NCI-H460 (cell line): ENCODE results near the gene YBX1. TPM values are rescaled to one million over a fixed set of nuclear protein-coding genes. Genes with fewer than 3 reads are reported as not detected.
A peak's percentile ranks its signal among the peaks of the same experiment; 100 is the strongest.
"Not testable (repeated sequence)": the region's sequence is repeated elsewhere in the genome, so short reads cannot be mapped to it uniquely, and the experiment has no call there.

Experiments
- DNase-seq: peaks from one replicate; pipeline ENCODE4 v3.0.0-alpha.2; 2016; ENCODE audit warnings: low read depth; ENCODE audit errors: extremely low read depth
- total RNA-seq: library from RNA; depleted of rRNA; stranded (reverse); fragments of >200 nt; shearing (Covaris generic); gene quantifications from 2 replicates; pipeline ENCODE4 v1.2.3, GENCODE V29; 2014

Gene YBX1
- total RNA-seq, 1 experiment from 2014 or later, result 1,027 TPM

GRCh38 chr1:42686418-42686817 lies 4.2 kb downstream of the YBX1 start:
- DNase-seq, result no peak

GRCh38 chr1:42689912-42690311 lies 7.7 kb downstream of the YBX1 start:
- DNase-seq, result no peak

- no peak for DNase-seq
These were observed 8.4 kb downstream of the YBX1 start for GRCh38 chr1:42690477-42691156.

DNA sequence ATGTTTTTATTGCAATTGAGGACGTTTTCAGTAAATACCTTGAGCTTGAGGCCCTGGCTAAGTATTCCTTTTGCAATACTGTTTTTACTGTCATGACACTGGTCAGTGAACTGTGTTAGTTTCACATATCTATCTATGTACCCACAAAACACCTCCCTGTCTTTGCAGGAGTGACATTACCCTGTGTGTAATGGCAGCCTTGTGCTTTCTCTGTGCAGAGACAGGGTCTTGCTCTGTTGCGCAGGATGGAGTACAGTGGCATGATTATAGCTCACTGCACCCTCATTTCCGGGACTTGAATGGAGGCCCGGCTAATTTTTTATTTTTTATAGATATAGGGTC lies 8.9 kb downstream of the YBX1 start:
- no peak for DNase-seq

DNA sequence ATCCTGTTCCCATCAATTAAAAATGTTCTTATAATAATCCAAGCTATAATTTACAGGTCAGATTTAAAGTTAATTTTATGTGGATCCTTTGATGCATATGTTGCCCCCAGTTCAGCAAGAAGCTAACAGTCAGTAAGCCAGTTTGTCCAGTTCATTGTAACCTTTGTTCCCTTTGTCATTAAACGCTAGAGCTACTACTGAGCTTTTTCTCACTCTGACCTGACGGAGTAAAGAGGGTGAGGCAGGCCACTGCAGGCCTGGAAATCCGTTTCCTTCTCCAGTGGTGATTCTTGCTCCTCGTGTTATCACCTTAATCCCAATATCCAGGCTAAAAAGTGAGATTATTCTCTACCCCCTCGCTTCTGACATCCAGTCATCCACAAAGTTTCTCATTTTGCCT lies 10.2 kb downstream of the YBX1 start:
- DNase-seq, result no peak

GRCh38 chr1:42692911-42693310 lies 10.7 kb downstream of the YBX1 start:
- DNase-seq, result no peak

DNA sequence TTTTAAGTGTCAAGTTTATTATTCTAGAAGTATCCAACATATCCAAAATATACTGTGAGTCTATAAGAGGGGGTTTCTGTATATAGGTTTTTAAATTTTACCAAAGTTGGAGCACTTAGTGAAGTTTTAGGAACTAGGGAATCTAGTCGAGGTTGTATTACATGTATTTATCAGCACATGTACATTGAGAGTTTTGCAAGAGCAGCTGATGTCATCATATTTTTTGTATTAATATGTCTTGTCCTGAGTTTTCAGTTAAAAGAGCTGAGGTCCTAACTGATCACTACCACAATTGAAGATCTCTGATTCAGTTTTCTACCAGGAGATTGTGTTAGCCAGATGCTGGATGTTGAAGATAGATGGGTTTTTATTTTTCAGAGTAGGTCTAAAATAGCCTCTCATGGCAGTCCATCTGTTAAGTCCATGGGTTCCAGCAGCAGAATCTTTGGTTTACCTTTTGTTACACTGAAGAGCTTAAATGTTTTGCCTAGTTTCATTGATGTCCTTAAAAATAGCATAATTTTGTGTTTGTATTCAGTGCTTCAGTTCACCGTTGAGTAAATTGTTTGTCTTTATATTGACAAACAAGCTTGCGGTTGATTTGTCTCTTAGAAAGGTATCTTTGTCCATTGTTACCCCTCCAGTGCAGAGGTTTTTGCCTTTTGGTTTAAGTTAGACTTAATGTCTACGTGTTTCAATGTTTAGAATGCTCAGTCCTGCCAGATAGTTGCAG lies 16.0 kb downstream of the YBX1 start:
- no peak for DNase-seq

DNA sequence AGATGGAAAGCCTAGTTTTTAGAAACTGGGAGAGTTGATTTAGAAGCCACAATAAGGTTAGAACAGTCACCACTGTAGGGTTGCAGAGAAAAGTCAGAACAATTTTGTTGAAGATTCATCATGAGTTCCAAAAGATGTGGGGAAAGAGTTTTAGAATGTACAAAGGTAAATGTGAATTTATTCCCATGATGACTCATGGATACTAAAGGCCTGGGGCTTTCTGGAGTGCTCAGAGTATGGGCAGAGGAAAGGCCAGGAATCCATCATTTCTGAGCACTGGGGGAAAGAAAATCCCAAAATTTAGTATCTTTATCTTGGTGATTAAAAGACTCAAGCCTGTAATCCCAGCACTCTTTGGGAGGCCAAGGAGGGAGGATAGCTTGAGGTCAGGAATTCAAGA lies 17.8 kb downstream of the YBX1 start:
- DNase-seq, result no peak

GRCh38 chr1:42703888-42704464 lies 21.8 kb downstream of the YBX1 start:
- no peak for DNase-seq

DNA sequence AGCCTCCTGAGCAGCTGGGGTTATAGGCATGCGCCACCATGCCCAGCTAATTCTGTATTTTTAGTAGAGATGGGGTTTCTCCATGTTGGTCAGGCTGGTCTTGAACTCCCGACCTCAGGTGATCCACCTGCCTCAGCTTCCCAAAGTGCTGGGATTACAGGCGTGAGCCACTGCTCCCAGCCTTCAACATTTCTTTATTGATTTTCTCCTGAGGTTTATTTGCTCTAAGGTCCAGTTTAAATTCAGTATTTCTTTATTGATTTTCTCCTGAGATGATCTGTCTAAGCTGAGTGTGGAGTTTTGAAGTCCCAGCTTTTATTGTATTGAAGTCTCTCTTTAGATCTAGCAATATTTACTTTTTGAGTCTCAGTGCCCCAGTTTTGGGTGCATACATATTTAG lies 30.6 kb downstream of the YBX1 start:
- not testable (repeated sequence) for DNase-seq

DNA sequence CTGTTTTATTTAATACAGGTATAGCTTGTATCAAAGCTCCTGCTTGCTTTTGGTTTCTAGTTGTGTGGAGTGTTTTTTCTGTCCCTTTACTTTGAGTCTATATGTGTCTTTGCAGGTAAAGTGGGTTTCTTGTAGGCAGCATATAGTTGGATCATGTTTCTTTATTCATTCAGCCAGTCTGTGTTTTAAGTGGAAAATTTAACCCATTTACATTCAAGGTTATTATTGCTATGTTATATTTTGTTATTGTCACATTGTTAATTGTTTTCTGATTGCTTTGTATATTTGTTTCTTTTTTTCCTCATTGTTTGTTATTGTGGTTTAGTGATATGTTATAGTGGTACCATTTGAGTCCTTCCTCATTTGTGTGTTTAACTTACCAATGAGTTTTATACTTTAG lies 31.1 kb downstream of the YBX1 start:
- DNase-seq, result no peak

GRCh38 chr1:42714441-42714840 lies 32.2 kb downstream of the YBX1 start:
- not testable (repeated sequence) for DNase-seq

GRCh38 chr1:42720868-42721267 lies 38.6 kb downstream of the YBX1 start:
- DNase-seq, result no peak

- DNase-seq, result no peak
These were observed 39.7 kb downstream of the YBX1 start for GRCh38 chr1:42721926-42722325.

DNA sequence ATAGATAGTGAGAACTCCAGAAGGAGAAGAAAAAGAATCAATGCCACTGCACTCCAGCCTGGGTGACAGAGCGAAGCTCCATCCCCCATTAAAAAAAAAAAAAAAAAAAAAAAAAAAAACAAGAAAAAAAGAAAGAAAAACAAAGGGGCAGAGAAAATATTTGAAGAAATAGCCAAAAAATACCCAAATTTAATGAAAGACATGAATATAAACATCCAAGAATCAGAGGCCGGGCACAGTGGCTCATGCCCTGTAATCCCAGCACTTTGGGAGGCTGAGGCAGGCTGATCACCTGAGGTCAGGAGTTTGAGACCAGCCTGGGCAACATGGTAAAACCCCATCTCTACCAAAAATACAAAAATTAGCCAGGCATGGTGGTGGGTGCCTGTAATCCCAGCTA lies 40.2 kb downstream of the YBX1 start:
- not testable (repeated sequence) for DNase-seq

DNA sequence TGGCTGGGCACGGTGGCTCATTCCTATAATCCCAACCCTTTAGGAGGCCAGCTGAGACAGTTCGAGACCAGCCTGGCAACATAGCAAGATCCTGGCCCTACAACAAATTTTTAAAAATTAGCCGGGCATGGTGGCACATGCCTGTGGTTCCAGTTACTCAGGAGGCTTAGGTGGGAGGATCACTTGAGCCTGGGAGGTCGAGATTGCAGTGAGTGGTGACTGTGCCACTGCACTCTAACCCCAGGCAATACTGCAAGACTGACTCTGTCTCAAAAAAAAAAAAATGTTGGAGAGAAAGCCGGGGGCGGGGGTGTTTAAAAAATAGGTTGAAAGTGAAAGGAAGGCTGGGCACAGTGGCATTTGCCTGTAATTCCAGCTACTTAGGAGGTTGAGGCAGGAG lies 41.3 kb downstream of the YBX1 start:
- DNase-seq, result no peak

DNA sequence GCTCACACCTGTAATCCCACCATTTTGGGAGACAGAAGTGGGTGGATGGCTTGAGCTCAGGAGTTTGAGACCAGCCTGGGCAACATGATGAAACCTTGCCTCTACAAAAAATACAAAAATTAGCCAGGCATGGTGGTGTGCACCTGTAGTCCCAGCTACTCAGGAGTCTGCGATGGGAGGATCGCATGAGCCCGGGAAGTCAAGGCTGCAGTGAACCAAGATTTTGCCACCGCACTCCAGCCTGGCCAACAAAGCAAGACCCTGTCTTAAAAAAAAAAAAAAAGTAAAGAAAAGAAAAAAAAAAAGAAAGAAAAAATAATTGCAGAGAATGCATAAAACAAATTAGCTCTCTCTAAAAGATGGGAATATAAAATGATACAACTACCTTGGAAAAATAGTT lies 43.6 kb downstream of the YBX1 start:
- DNase-seq, result not testable (repeated sequence)

- no peak for DNase-seq
These were observed 47.8 kb downstream of the YBX1 start for GRCh38 chr1:42730002-42730401.

GRCh38 chr1:42730988-42731387 lies 48.8 kb downstream of the YBX1 start:
- peak; percentile 6 for DNase-seq

GRCh38 chr1:42731585-42731984 lies 49.4 kb downstream of the YBX1 start:
- no peak for DNase-seq

GRCh38 chr1:42732126-42732680 lies 50.0 kb downstream of the YBX1 start:
- no peak for DNase-seq
